ENCODE data around the gene GRIK2. TPM values are rescaled to one million over a fixed set of nuclear protein-coding genes. Genes with fewer than 3 reads are reported as not detected.

The GRIK2 gene
- polyA plus RNA-seq, 1 of the 3 experiments (the other 2 are of a cell fraction), result 0.30 TPM

DNA sequence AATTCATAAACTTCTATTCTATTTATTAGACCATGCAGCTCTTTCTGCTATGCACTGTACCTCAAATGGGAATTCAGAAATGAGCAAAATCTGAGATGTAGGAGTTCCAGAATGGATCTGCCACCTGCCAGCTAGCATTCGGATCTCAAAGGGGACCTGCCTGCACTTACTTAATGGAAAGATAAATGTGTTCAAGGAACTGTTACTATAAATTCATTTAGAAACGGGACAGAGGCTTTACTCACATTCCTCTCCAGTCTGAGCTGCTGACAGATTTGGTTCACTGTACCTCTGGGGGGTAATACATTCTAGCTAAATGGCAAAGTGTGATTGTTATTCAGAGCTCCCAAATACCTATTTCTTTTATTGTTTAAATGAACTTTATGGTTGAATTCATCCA lies 384.1 kb downstream of the GRIK2 start:
- CTCF ChIA-PET, result no interaction called here
- H2AFZ ChIP-seq (ENCODE audit: low read depth), result no peak overlapping the region
- H3K4me1 ChIP-seq (ENCODE audit: control insufficient read depth in 1 of 2, insufficient read depth in 2 of 2, low read depth in 1 of 2, low read length in 1 of 2), result no peaks in the 10 kb centered on the region
- H3K27me3 ChIP-seq (ENCODE audit: insufficient read depth), result no peaks in the 10 kb centered on the region
- no peaks in the 10 kb centered on the region for H4K20me1 ChIP-seq (ENCODE audit: insufficient read depth)
- H3K4me2 ChIP-seq, result no peak overlapping the region
- POLR2A ChIA-PET, result no interaction called here
- no peak overlapping the region for H3K27ac ChIP-seq (ENCODE audit: low read depth in 2 of 2, low read length in 1 of 2)
- no peak for DNase-seq
- H3K36me3 ChIP-seq (replicated peaks in 1 of 2; ENCODE audit: control insufficient read depth in 1 of 2, insufficient read depth in 2 of 2, low read length in 1 of 2), result no peaks in the 10 kb centered on the region
- no peaks in the 10 kb centered on the region for H3K79me2 ChIP-seq (ENCODE audit: insufficient read depth)
- WGBS (ENCODE audit: low lambda C conversion rate), result 69% methylated on average over 2 of the region's 2 CpGs
- no peaks in the 10 kb centered on the region for H3K9me2 ChIP-seq
- no peak overlapping the region for H3K9ac ChIP-seq
- no peaks in the 10 kb centered on the region for H3F3A ChIP-seq (replicated peaks; ENCODE audit: insufficient read depth)
- H3K4me3 ChIP-seq (ENCODE audit: low read depth in 2 of 2, low read length in 1 of 2), result no peak overlapping the region
- TF ChIP-seq EZH2phosphoT487 (IDR thresholded peaks at IDR 0.05; ENCODE audit: borderline replicate concordance, low read depth) (no peak), TEAD4 (IDR thresholded peaks at IDR 0.05; ENCODE audit: borderline replicate concordance, insufficient read depth) (no peak), MXI1 (IDR thresholded peaks at IDR 0.05; ENCODE audit: low read depth, low read length) (no peak), ELF1 (IDR thresholded peaks at IDR 0.05) (no peak), CHD2 (IDR thresholded peaks at IDR 0.05; ENCODE audit: low read length, partially characterized antibody) (no peak), FOSL2 (IDR thresholded peaks at IDR 0.05; ENCODE audit: borderline replicate concordance, low read depth) (no peak), MEF2A (IDR thresholded peaks at IDR 0.05; ENCODE audit: borderline replicate concordance, low read depth) (no peak), GATA2 (CRISPR knock-in tag; IDR thresholded peaks at IDR 0.05) (no peak), RAD21 (IDR thresholded peaks at IDR 0.05; ENCODE audit: low read length) (no peak), RFX5 (IDR thresholded peaks at IDR 0.05; ENCODE audit: low read length) (no peak), SMC3 (IDR thresholded peaks at IDR 0.05; ENCODE audit: low read depth, low read length) (no peak), TAF1 (IDR thresholded peaks at IDR 0.05; ENCODE audit: borderline replicate concordance, low read depth, low read length) (no peak), TCF12 (IDR thresholded peaks at IDR 0.05) (no peak), POLR2AphosphoS5 (IDR thresholded peaks at IDR 0.05; ENCODE audit: low read depth, low read length) (no peak)
- TF ChIP-seq, protein P1, sequence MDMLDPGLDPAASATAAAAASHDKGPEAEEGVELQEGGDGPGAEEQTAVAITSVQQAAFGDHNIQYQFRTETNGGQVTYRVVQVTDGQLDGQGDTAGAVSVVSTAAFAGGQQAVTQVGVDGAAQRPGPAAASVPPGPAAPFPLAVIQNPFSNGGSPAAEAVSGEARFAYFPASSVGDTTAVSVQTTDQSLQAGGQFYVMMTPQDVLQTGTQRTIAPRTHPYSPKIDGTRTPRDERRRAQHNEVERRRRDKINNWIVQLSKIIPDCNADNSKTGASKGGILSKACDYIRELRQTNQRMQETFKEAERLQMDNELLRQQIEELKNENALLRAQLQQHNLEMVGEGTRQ (IDR thresholded peaks at IDR 0.05; ENCODE audit: borderline replicate concordance, low read depth, low read length), result no peak
- TF ChIP-seq, protein P2, sequence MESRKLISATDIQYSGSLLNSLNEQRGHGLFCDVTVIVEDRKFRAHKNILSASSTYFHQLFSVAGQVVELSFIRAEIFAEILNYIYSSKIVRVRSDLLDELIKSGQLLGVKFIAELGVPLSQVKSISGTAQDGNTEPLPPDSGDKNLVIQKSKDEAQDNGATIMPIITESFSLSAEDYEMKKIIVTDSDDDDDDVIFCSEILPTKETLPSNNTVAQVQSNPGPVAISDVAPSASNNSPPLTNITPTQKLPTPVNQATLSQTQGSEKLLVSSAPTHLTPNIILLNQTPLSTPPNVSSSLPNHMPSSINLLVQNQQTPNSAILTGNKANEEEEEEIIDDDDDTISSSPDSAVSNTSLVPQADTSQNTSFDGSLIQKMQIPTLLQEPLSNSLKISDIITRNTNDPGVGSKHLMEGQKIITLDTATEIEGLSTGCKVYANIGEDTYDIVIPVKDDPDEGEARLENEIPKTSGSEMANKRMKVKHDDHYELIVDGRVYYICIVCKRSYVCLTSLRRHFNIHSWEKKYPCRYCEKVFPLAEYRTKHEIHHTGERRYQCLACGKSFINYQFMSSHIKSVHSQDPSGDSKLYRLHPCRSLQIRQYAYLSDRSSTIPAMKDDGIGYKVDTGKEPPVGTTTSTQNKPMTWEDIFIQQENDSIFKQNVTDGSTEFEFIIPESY (IDR thresholded peaks at IDR 0.05; ENCODE audit: borderline replicate concordance, low read depth), result no peak
- TF ChIP-seq, protein P3, sequence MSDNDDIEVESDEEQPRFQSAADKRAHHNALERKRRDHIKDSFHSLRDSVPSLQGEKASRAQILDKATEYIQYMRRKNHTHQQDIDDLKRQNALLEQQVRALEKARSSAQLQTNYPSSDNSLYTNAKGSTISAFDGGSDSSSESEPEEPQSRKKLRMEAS (IDR thresholded peaks at IDR 0.05; ENCODE audit: low read depth), result no peak
- no peaks in the 10 kb centered on the region for H3K9me3 ChIP-seq
